SK-N-SH (cell line): ENCODE results near the gene PARK7. TPM values are rescaled to one million over a fixed set of nuclear protein-coding genes. Genes with fewer than 3 reads are reported as not detected.

Experiments used
- CTCF ChIA-PET: fragments of 300-600, 350-600 bp; formaldehyde crosslinking; extraction: SDS; loops from one replicate; lab custom pipeline; 2021; lab: Yijun Ruan, JAX
- POLR2A ChIA-PET: fragments of 350-600 bp; sonication (Branson Sonifier 250); formaldehyde crosslinking; extraction: SDS; loops from one replicate; lab custom pipeline; 2020; ENCODE audit warnings: antibody characterized with exemption, inconsistent platforms; lab: Yijun Ruan, JAX
- DNase-seq: peaks from one replicate; pipeline ENCODE4 v3.0.0; 2012
- H2AFZ ChIP-seq: fragments of 200-600 bp; sonication (generic); 2 replicates; pipeline ENCODE4 v1.8.1; 2016; ENCODE audit warnings: antibody characterized with exemption, mild to moderate bottlenecking, low read depth
- H3F3A ChIP-seq: fragments of 200-600 bp; sonication (generic); replicated peaks from 2 replicates; pipeline ENCODE3; 2016; ENCODE audit warnings: antibody characterized with exemption, mild to moderate bottlenecking; ENCODE audit not compliant: insufficient read depth
- H3K27ac ChIP-seq, 2 experiments: fragments of 200-500 bp in 1 of 2; fragments of 200-600 bp in 1 of 2; sonication (Bioruptor generic) in 1 of 2; sonication (generic), shearing (Covaris generic) in 1 of 2; 2 replicates each; pipeline versions ENCODE4 v1.5.1 to v1.6.1; 2014 to 2016; ENCODE audit warnings: low read depth in 2 of 2, inconsistent platforms in 1 of 2, low read length in 1 of 2, mild to moderate bottlenecking in 1 of 2, mixed read lengths in 1 of 2
- H3K27me3 ChIP-seq: fragments of 200-600 bp; sonication (generic), shearing (Covaris generic); 2 replicates; pipeline ENCODE4 v1.6.1; 2016; ENCODE audit warnings: mixed run types; ENCODE audit not compliant: insufficient read depth
- H3K36me3 ChIP-seq, 2 experiments: fragments of 200-500 bp in 1 of 2; fragments of 200-600 bp in 1 of 2; sonication (Bioruptor generic) in 1 of 2; sonication (generic) in 1 of 2; replicated peaks in 1 of 2; 2 replicates each; pipeline versions ENCODE3 to v1.5.1; 2014 to 2016; ENCODE audit warnings: low read length in 1 of 2, mild to moderate bottlenecking in 1 of 2; ENCODE audit not compliant: insufficient read depth in 2 of 2, control insufficient read depth in 1 of 2
- H3K4me1 ChIP-seq, 2 experiments: fragments of 200-500 bp in 1 of 2; fragments of 200-600 bp in 1 of 2; sonication (Bioruptor generic) in 1 of 2; sonication (generic), shearing (Covaris generic) in 1 of 2; 2 replicates each; pipeline versions ENCODE4 v1.5.1 to v1.6.1; 2014 to 2016; ENCODE audit warnings: low read depth in 1 of 2, low read length in 1 of 2, mixed run types in 1 of 2; ENCODE audit not compliant: insufficient read depth in 2 of 2, control insufficient read depth in 1 of 2
- H3K4me2 ChIP-seq: fragments of 200-600 bp; sonication (generic), shearing (Covaris generic); 2 replicates; pipeline ENCODE4 v1.6.1; 2017; ENCODE audit warnings: mixed run types
- H3K4me3 ChIP-seq, 2 experiments: fragments of 200-500 bp in 1 of 2; fragments of 200-600 bp in 1 of 2; sonication (Bioruptor generic) in 1 of 2; sonication (generic), shearing (Covaris generic) in 1 of 2; 2 replicates each; pipeline versions ENCODE4 v1.5.1 to v1.8.1; 2014 to 2016; ENCODE audit warnings: low read depth in 2 of 2, inconsistent platforms in 1 of 2, low read length in 1 of 2, mild to moderate bottlenecking in 1 of 2, mixed read lengths in 1 of 2, moderate library complexity in 1 of 2
- H3K79me2 ChIP-seq: fragments of 200-600 bp; sonication (generic); 2 replicates; pipeline ENCODE4 v1.8.1; 2017; ENCODE audit warnings: mild to moderate bottlenecking; ENCODE audit not compliant: insufficient read depth
- H3K9ac ChIP-seq: fragments of 200-600 bp; sonication (generic); 2 replicates; pipeline ENCODE4 v1.6.1; 2017; ENCODE audit warnings: mixed run types
- H3K9me2 ChIP-seq: fragments of 200-600 bp; sonication (generic); 2 replicates; pipeline ENCODE4 v1.6.1; 2017; ENCODE audit warnings: mixed run types
- H3K9me3 ChIP-seq: fragments of 200-600 bp; sonication (generic); 2 replicates; pipeline ENCODE4 v1.6.1; 2017; ENCODE audit warnings: mixed run types, mild to moderate bottlenecking, moderate library complexity
- H4K20me1 ChIP-seq: fragments of 200-600 bp; sonication (generic); 2 replicates; pipeline ENCODE4 v1.6.1; 2017; ENCODE audit warnings: mild to moderate bottlenecking, mixed run types; ENCODE audit not compliant: insufficient read depth
- ELF1 ChIP-seq: IDR thresholded peaks from 2 replicates; pipeline ENCODE4 v1.4.0; 2012
- EP300 ChIP-seq, 2 experiments: IDR thresholded peaks; 2 replicates each; pipeline versions ENCODE4 v1.4.0 to v1.6.1; 2012; ENCODE audit warnings: borderline replicate concordance in 1 of 2, low read depth in 1 of 2, low read length in 1 of 2
- EZH2phosphoT487 ChIP-seq: fragments of 200-600 bp; sonication (generic); IDR thresholded peaks from 2 replicates; pipeline ENCODE4 v1.6.1; 2017; ENCODE audit warnings: low read depth, mixed run types, mild to moderate bottlenecking, antibody characterized with exemption, moderate library complexity, borderline replicate concordance
- FOSL2 ChIP-seq: IDR thresholded peaks from 2 replicates; pipeline ENCODE4 v1.4.0; 2012; ENCODE audit warnings: low read depth, mild to moderate bottlenecking, moderate library complexity, borderline replicate concordance
- GATA2 ChIP-seq: sonication (generic); formaldehyde crosslinking; IDR thresholded peaks from 2 replicates; pipeline ENCODE4 v1.5.0; 2020; ENCODE audit warnings: mild to moderate bottlenecking, missing genetic modification reagents
- IRF3 ChIP-seq: fragments of 150-350 bp; IDR thresholded peaks from 2 replicates; pipeline ENCODE4 v1.6.1; 2016; ENCODE audit warnings: mild to moderate bottlenecking, low read depth, low read length
- JUND ChIP-seq: IDR thresholded peaks from 2 replicates; pipeline ENCODE4 v1.4.0; 2012
- MEF2A ChIP-seq: IDR thresholded peaks from 2 replicates; pipeline ENCODE4 v1.4.0; 2012; ENCODE audit warnings: low read depth, borderline replicate concordance
- MXI1 ChIP-seq: IDR thresholded peaks from 2 replicates; pipeline ENCODE4 v1.6.1; 2012; ENCODE audit warnings: mild to moderate bottlenecking, low read depth, low read length, improper control_type of control experiment
- NFIC ChIP-seq: IDR thresholded peaks from 2 replicates; pipeline ENCODE4 v1.4.0; 2012; ENCODE audit warnings: borderline replicate concordance
- POLR2AphosphoS5 ChIP-seq: IDR thresholded peaks from 2 replicates; pipeline ENCODE4 v1.6.1; 2012; ENCODE audit warnings: low read depth, low read length
- RAD21 ChIP-seq: IDR thresholded peaks from 2 replicates; pipeline ENCODE4 v1.6.1; 2012; ENCODE audit warnings: mild to moderate bottlenecking, low read length
- REST ChIP-seq: IDR thresholded peaks from 2 replicates; pipeline ENCODE4 v1.6.1; 2012; ENCODE audit warnings: mild to moderate bottlenecking, low read depth, low read length, moderate library complexity
- RXRA ChIP-seq: IDR thresholded peaks from 2 replicates; pipeline ENCODE4 v1.4.0; 2012; ENCODE audit warnings: low read depth, mild to moderate bottlenecking, borderline replicate concordance
- SIN3A ChIP-seq: IDR thresholded peaks from 2 replicates; pipeline ENCODE4 v1.6.1; 2012; ENCODE audit warnings: low read depth, mild to moderate bottlenecking, low read length, moderate library complexity, borderline replicate concordance
- SMC3 ChIP-seq: IDR thresholded peaks from 2 replicates; pipeline ENCODE4 v1.6.1; 2012; ENCODE audit warnings: low read depth, low read length, improper control_type of control experiment
- TCF12 ChIP-seq: IDR thresholded peaks from 2 replicates; pipeline ENCODE4 v1.4.0; 2012
- USF1 ChIP-seq: IDR thresholded peaks from 2 replicates; pipeline ENCODE4 v1.4.0; 2012; ENCODE audit warnings: low read depth, borderline replicate concordance
- ZBTB33 ChIP-seq: IDR thresholded peaks from 2 replicates; pipeline ENCODE4 v1.4.0; 2012; ENCODE audit warnings: low read depth, borderline replicate concordance
- WGBS: methylation state at CpG from one replicate; pipeline ENCODE4 v1.1.6; 2017; ENCODE audit warnings: low lambda C conversion rate; 5-methylcytosine and 5-hydroxymethylcytosine counted together
- polyA plus RNA-seq, 3 experiments: library from polyadenylated mRNA; depleted of rRNA; stranded (reverse); fragments of >200 nt; gene quantifications; 2 replicates each; pipeline ENCODE4 v1.2.3, GENCODE V29; 2012
- TF ChIP-seq, protein P1 (sequence below): IDR thresholded peaks from 2 replicates; pipeline ENCODE4; 2012
- TF ChIP-seq, protein P2 (sequence below): fragments of 150-350 bp; IDR thresholded peaks from 2 replicates; pipeline ENCODE4 v1.6.1; 2017; ENCODE audit warnings: antibody characterized with exemption, low read length, low read depth, borderline replicate concordance

The PARK7 gene
- polyA plus RNA-seq, 1 of the 3 experiments (the other 2 are of a cell fraction), result 415 TPM

DNA sequence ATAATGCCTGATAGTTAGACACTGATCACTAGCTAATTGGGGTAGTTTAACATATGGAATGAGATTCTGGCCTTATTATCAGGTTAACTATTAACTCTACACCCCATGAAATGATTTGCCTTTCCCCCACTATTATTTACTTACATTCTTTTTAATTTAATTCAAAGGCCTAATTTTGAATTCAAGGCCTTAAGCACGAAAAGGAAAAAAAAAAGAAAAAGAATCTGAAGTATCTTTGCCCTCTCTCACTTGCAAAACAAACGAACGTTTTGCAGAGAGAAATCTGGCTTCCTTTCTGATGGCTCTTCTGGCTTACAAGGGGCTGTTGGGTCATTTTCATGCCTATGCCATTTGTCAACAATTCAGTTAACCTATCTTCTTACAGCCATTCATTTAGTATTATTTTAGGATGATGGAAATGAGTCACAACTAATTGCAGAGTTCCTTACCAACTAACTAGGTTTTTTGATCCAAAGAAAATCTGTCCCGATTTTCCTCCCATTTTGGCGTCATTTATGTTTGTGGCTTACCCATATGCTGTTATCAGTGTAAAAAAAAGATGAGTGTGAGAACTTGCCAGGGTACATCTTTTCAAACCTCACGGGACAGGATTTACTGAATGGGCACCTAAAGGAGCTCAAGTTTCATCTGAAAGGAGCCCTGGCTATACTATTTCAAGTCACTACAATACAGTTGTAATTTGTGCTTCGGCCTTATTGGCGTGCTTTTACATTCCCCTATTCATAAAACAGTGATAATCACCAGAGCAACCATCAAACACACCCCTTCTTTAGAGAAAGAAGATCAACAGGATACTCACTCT lies 66.4 kb downstream of the PARK7 start:
- Histone ChIP-seq H3K4me3 (0 out of 4 replicates have a peak overlapping the region, but pooled peaks of 1 of the 2 experiments have one; percentile 9), H4K20me1 (peaks cover 25% of the 10 kb centered on the region), H3K9me2 (no peaks in the 10 kb centered on the region), H2AFZ (no peak overlapping the region), H3K4me2 (peak overlapping the region; percentile 92), H3K9me3 (no peaks in the 10 kb centered on the region), H3K27me3 (no peaks in the 10 kb centered on the region), H3K79me2 (peaks cover 32% of the 10 kb centered on the region), H3K4me1 (peaks cover 12 to 36% of the 10 kb centered on the region in 2 experiments), H3K27ac (peak overlapping the region; percentile 29 to 89; a peak in 3 of 4 replicates), H3K9ac (peak overlapping the region; percentile 92; the same call in 1 of the 2 replicates), H3K36me3 (peaks cover 0 to 3% of the 10 kb centered on the region in 2 experiments), H3F3A (peaks cover 34% of the 10 kb centered on the region)
- no peak for DNase-seq
- WGBS, result 9% methylated on average over 8 of the region's 8 CpGs
- ChIA-PET POLR2A (interaction anchor here (0.7 kb wide), 1 partner anchor 288 kb away, joined by 3 read pairs; no protein-coding TSS in a partner anchor), CTCF (interaction anchor here (0.5 to 6.0 kb wide), 5 partner anchors 13 to 287 kb away, joined by 3 to 62 read pairs (median 5); no protein-coding TSS in a partner anchor)
- TF ChIP-seq ELF1 (no peak), RXRA (no peak), EP300 (IDR thresholded peaks at IDR 0.05; ENCODE audit: borderline replicate concordance in 1 of 2, low read depth in 1 of 2, low read length in 1 of 2) (peak in 1 of 2 experiments; percentile 62; a peak in 1 of 4 replicates), REST (no peak), JUND (peak; percentile 72), RAD21 (no peak), NFIC (peak; percentile 40), USF1 (no peak), MXI1 (no peak), FOSL2 (peak; percentile 66), GATA2 (CRISPR knock-in tag) (no peak), EZH2phosphoT487 (no peak), SMC3 (no peak), SIN3A (no peak), MEF2A (peak; percentile 72; the same call in 1 of the 2 replicates), IRF3 (no peak), ZBTB33 (peak; percentile 39; the same call in 1 of the 2 replicates), TCF12 (peak; percentile 61), POLR2AphosphoS5 (peak; percentile 38; the same call in 1 of the 2 replicates)
- TF ChIP-seq, protein P1, sequence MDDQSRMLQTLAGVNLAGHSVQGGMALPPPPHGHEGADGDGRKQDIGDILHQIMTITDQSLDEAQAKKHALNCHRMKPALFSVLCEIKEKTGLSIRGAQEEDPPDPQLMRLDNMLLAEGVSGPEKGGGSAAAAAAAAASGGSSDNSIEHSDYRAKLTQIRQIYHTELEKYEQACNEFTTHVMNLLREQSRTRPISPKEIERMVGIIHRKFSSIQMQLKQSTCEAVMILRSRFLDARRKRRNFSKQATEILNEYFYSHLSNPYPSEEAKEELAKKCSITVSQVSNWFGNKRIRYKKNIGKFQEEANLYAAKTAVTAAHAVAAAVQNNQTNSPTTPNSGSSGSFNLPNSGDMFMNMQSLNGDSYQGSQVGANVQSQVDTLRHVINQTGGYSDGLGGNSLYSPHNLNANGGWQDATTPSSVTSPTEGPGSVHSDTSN, result peak; percentile 72
- TF ChIP-seq, protein P2, sequence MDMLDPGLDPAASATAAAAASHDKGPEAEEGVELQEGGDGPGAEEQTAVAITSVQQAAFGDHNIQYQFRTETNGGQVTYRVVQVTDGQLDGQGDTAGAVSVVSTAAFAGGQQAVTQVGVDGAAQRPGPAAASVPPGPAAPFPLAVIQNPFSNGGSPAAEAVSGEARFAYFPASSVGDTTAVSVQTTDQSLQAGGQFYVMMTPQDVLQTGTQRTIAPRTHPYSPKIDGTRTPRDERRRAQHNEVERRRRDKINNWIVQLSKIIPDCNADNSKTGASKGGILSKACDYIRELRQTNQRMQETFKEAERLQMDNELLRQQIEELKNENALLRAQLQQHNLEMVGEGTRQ, result no peak
